ENCODE measurements around the gene SPTBN4.

The SPTBN4 gene

GRCh38 chr19:40512110-40512472 is 45.3 kb downstream of the SPTBN4 start:
- TF ChIP-seq, protein P1, sequence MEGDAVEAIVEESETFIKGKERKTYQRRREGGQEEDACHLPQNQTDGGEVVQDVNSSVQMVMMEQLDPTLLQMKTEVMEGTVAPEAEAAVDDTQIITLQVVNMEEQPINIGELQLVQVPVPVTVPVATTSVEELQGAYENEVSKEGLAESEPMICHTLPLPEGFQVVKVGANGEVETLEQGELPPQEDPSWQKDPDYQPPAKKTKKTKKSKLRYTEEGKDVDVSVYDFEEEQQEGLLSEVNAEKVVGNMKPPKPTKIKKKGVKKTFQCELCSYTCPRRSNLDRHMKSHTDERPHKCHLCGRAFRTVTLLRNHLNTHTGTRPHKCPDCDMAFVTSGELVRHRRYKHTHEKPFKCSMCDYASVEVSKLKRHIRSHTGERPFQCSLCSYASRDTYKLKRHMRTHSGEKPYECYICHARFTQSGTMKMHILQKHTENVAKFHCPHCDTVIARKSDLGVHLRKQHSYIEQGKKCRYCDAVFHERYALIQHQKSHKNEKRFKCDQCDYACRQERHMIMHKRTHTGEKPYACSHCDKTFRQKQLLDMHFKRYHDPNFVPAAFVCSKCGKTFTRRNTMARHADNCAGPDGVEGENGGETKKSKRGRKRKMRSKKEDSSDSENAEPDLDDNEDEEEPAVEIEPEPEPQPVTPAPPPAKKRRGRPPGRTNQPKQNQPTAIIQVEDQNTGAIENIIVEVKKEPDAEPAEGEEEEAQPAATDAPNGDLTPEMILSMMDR (IDR thresholded peaks at IDR 0.05; ENCODE audit: extremely low read depth, insufficient read depth, missing control alignments) = no peak
- in situ Hi-C loops (cut with MboI; ENCODE audit: low pct_unique_long_range_greater_than_20kb, low sequenced_read_pairs, unreplicated experiment) = no loop called here
- no peak for DNase-seq (ENCODE audit: low spot score)

- TF ChIP-seq, protein P1 (IDR thresholded peaks at IDR 0.05; ENCODE audit: extremely low read depth, insufficient read depth, missing control alignments) = no peak
- in situ Hi-C loops (cut with MboI; ENCODE audit: low pct_unique_long_range_greater_than_20kb, low sequenced_read_pairs, unreplicated experiment) = no loop called here
- no peak for DNase-seq (ENCODE audit: low spot score)
Measured at GRCh38 chr19:40512473-40513344, 45.9 kb downstream of the SPTBN4 start.

- no peak for DNase-seq (ENCODE audit: low spot score)
- TF ChIP-seq, protein P1 (IDR thresholded peaks at IDR 0.05; ENCODE audit: extremely low read depth, insufficient read depth, missing control alignments) = no peak
- in situ Hi-C loops (cut with MboI; ENCODE audit: low pct_unique_long_range_greater_than_20kb, low sequenced_read_pairs, unreplicated experiment) = no loop called here
Measured at GRCh38 chr19:40513345-40513678, 46.5 kb downstream of the SPTBN4 start.

GRCh38 chr19:40513741-40514315 is 47.0 kb downstream of the SPTBN4 start:
- in situ Hi-C loops (cut with MboI; ENCODE audit: low pct_unique_long_range_greater_than_20kb, low sequenced_read_pairs, unreplicated experiment) = no loop called here
- TF ChIP-seq, protein P1 (IDR thresholded peaks at IDR 0.05; ENCODE audit: extremely low read depth, insufficient read depth, missing control alignments) = no peak
- DNase-seq (ENCODE audit: low spot score) = no peak

DNA sequence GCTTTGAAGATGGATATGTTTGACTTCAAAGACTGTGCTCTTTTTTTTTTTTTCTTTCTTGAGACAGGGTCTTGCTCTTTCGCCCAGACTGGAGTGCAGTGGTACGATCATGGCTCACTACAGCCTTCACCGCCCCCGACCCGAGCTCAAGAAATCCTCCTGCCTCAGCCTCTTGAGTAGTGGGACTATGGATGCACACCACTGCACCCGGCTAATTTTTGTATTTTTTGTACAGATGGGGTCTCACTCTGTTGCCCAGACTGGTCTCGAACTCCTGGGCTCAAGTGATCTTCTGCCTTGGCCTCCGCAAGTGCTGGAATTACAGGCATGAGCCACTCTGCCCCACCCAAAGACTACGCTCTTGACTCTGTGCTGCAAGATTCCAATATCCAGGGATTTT is 50.4 kb downstream of the SPTBN4 start:
- in situ Hi-C loops (cut with MboI; ENCODE audit: low pct_unique_long_range_greater_than_20kb, low sequenced_read_pairs, unreplicated experiment) = no loop called here
- no peak for DNase-seq (ENCODE audit: low spot score)
- TF ChIP-seq, protein P1 (IDR thresholded peaks at IDR 0.05; ENCODE audit: extremely low read depth, insufficient read depth, missing control alignments) = no peak

DNA sequence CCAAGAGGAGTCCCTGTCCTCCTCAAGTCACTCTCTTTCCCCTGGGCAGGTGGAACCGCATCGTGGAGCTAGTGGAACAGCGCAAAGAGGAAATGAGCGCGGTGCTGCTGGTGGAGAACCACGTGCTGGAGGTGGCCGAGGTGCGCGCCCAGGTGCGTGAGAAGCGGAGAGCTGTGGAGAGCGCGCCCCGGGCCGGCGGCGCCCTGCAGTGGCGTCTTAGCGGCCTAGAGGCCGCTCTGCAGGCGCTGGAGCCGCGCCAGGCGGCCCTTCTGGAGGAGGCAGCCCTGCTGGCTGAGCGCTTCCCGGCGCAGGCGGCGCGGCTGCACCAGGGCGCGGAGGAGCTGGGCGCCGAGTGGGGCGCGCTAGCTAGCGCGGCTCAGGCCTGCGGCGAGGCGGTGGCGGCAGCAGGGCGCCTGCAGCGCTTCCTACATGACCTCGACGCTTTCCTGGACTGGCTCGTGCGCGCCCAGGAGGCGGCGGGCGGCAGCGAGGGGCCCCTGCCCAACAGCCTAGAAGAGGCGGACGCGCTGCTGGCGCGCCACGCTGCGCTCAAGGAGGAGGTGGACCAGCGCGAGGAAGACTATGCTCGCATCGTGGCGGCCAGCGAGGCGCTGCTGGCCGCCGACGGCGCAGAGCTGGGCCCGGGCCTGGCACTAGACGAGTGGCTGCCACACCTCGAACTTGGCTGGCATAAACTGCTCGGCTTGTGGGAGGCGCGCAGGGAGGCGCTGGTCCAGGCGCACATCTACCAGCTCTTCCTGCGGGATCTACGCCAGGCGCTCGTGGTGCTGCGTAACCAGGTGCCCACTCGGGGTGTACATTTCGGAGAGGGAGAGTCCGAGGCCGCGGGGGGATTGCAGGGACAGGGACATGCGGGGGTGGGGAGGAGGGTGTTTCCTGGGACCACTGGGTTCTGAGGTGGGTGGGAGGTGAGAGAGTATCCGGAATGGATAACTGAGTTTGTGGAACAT is 52.8 kb downstream of the SPTBN4 start:
- in situ Hi-C loops (cut with MboI; ENCODE audit: low pct_unique_long_range_greater_than_20kb, low sequenced_read_pairs, unreplicated experiment) = no loop called here
- no peak for DNase-seq (ENCODE audit: low spot score)

More for the DNA sequence above, 52.8 kb downstream of the SPTBN4 start:
- TF ChIP-seq, protein P1 (IDR thresholded peaks at IDR 0.05; ENCODE audit: extremely low read depth, insufficient read depth, missing control alignments) = no peak
